GM19455 (cell line): ENCODE data around the gene TNNC1.

Experiments
- ATAC-seq: cut with Tn5 transposase; IDR thresholded peaks from one replicate; pipeline ENCODE4 v1.9.1; 2021; ENCODE audit not compliant: unreplicated experiment

TNNC1 gene

DNA sequence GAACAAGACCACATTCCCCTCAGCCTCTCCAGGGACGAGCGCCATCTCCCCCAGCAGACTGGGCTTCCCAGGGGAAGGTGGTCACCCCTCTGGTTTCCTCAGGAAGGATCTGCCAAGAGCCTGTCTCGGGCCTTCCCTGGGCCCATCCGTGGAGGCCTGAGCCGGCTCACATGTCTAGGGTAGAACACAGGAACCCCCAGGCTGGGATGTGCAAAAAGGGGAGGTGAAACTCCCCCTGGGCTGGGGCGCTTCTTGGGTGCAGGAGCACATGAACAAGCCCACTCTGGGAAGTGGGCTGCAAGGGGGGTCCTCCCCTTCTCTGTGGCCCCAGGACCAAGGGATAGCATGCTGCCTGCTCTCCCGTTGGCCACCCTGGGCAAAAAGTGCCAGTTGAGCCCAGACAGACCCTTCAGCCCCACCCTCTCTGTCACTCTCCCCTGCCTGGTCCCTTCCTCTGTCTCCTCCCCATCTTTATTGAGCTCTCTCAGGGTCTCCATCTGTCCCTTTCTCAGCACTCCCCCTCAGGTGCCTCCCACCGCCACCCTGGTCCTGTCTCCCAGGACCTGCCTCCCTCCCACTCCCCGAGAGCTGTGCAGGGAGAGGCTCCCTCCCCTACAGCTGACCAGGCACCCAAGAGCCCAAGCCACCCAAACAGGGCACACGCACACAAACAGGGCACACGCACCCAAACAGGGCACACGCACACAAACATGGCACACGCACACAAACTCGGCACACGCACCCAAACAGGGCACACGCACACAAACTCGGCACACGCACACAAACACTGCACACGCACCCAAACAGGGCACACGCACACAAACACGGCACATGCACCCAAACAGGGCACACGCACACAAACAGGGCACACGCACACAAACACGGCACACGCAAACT, 9.8 kb downstream of the TNNC1 start:
- no peak for ATAC-seq

GRCh38 chr3:52443268-52443610, 10.6 kb downstream of the TNNC1 start:
- ATAC-seq, result no peak

DNA sequence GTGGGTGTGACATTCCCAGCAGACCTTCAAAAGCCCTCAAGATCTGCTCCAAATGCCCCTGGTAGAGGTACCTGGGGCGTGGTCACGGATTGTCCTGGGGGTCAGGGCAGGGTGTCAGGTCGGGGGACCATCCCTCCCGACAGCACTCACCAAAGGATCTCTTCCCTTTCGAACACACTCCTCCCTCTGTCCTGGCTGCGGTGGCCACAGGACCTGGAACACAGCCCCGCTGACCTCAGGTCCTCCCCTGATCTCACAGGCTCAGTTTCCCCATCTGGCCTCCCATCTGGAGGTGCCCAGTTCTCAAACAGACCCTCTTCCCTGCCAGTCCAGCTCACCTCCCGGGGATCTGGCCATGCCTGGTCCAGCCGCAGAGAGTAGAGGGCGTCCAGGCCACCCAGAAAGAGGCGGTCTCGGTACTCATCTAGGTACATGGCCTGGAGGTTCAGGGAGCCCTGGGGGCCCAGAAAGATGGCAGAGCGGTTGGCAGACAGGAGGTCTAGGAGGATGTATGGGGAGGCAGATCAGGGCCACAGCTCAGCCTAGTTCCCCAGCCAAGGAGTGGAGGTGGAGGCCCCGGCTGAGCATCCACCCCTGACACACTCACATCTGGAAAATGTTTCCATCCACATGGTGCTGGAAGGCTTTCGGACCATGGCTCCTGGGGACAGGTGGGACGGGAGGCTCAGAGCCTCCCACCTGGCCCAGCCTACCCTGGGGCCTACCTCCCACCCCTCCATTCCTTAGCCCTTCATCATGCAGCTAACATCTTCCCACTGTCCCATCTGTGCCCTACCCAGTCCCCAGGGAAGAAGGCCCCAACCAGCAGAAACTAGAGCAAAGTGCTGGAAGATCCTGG, 11.2 kb downstream of the TNNC1 start:
- no peak for ATAC-seq

DNA sequence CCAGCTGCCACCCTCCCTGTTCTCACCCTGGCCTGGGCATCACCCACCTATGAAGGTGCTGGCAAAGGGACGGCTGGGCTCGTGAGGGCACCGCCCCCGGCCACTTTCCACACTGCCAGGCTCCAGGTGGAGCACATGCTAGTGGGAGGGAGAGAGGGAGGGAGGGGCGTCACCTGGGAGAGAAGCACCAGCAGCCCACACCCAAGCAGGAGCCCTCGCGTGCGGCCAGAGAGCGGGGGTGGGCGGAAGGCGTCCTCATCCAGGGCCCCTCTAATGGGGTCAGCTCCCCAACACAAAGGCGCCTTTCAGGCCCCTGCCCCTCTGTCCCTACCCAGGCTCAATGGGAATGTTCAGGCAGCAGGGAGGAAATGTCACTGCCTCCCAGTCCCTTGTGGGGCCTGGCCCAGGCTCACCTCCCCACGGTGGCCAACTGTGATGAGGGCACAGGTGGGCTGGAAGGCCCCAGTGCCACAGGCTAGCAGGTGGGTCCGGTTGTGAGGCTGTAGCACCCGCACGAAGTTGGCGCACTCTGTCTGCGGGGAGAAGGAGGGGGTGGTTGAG, 12.0 kb downstream of the TNNC1 start:
- ATAC-seq, result no peak

DNA sequence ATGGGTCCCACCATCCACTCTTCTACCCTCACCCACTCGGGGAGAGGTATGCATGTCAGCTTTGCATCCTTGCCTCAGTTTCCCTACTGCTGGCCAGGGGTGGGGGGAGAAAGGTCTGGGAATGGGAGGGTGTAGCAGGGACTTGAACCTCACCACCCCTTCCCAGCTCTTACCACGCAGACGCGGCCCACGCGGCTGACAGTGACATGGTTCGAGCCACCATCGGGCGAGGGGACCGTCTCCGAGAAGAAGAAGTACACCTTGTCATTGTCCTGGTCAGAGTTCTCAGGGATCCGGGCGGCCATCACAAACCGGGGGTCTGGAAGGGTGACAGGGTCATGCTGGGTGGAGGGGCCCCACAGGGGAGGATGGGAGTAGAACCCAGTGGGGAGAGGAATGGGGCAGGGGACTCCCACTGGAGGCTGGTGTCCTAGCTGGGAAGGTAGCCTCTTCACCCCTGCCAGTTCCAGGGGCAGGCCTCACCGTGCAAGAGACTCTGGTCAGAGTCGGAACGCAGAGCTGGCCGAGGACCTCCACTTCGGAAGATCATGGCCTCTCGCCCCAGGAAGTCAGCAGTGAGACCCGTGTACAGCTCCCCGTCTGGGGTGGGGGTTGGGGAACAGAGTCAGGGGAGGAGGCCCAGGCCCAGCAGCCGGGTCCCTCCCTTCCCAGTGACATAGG, 12.6 kb downstream of the TNNC1 start:
- ATAC-seq, result no peak

DNA sequence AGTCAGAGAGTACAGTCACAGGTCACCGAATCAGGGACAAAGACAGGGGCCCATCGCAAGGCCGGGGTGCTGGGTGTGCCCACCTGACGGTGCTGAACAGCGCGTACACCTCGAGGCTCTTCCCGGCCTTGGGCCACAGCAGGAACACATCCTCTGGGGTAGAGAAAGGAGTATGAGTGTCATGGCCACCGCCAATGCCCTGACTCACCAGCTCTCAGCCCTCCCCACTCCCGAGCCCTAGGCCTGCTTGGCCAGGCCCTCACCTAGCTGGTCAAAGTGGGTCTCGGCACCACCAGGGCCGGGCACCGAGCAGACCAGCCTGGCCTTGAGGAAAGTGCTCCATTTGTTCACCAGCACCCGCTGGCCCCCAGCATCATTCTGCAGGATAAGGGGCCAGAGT, 13.2 kb downstream of the TNNC1 start:
- no peak for ATAC-seq

DNA sequence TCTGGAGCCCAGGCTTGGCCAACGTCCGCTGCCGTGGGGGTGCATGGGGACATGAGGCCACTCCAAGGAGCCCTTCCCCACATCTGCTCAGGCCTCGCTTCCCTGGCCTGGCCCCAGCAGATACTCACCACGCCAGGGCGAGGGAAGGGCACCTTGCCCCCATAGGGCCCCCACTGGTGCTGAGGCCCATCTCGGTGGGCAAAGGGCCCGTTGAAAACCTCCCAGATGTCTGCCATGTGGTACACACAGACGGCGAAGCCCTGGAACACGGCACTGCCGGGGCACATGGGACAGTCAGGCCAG, 13.6 kb downstream of the TNNC1 start:
- no peak for ATAC-seq

DNA sequence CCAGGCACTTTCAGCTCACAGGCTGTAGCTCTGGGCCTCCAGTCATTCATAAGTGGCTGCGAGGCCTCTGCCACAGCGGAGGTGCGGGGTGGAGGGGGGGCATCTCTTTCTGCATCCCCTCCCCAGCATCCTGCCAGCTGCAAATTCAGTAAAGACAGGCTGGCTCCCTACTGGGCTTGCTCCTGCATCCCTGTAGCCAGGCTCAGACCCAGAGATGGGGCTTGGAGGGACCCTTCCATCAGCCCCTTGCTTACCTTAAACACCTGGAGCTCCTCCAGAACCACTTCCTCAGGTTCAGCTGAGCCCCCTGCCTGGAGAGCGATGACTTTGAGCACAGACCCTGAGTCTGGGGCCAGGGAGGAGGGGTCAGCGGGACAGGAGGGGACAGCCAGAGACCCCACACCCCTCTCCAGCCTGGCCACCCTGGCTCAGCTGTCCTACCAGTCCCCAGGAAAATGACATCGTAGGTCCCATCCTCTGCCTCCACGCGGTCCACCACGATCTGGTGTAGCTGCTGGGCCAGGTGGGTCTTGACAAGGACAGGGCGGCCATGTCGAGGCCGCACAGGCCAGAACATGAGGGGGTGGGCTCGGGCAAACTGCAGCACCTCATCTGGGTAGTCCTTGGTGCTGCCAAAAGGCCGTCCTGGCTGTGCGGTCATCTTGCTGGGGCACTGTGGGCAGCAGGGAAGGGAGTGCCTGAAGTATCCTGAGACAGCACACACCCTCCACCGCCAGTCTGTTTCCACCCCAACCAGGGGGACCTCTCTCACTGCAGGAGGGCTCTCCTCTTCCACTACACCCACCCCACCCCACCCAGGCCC, 14.2 kb downstream of the TNNC1 start:
- ATAC-seq, result no peak

- ATAC-seq, result no peak
Measured at GRCh38 chr3:52438579-52439425, 15.0 kb downstream of the TNNC1 start.

- no peak for ATAC-seq
Measured at GRCh38 chr3:52438104-52438376, 15.8 kb downstream of the TNNC1 start.

GRCh38 chr3:52437326-52438103, 16.3 kb downstream of the TNNC1 start:
- ATAC-seq, result no peak

DNA sequence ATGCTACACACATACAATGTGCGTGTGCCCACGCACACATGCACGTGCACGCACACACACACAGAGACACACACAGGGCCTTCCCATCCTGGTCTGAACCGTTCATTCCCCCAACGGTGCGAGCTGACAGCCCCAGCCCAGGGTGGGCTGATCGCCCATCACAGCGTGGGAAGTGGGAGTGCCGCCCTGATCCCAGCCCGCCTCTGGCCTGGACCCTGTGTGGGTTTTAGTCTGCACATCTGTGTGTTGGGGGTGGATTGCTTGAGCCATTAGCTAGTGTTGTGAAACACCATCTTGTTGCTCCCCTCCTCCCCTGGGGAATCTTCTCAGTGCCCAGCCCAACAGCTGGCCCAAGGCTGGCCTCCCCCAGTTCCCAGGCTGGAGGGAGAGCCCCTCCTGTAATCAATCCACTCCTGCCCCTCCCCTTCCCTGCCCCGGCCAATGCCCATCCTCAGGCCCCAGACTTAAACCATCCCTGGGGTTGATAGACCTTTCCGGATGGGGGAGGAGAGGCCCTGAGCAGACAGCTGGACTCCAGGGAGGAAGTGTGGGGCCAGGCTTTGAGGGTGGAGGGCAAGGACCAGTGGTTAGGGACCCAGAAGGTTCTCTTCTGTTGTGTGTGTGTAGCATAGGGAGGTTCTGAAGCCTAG, 17.2 kb downstream of the TNNC1 start:
- ATAC-seq, result no peak

- no peak for ATAC-seq
Measured at GRCh38 chr3:52435246-52436101, 18.4 kb downstream of the TNNC1 start.

DNA sequence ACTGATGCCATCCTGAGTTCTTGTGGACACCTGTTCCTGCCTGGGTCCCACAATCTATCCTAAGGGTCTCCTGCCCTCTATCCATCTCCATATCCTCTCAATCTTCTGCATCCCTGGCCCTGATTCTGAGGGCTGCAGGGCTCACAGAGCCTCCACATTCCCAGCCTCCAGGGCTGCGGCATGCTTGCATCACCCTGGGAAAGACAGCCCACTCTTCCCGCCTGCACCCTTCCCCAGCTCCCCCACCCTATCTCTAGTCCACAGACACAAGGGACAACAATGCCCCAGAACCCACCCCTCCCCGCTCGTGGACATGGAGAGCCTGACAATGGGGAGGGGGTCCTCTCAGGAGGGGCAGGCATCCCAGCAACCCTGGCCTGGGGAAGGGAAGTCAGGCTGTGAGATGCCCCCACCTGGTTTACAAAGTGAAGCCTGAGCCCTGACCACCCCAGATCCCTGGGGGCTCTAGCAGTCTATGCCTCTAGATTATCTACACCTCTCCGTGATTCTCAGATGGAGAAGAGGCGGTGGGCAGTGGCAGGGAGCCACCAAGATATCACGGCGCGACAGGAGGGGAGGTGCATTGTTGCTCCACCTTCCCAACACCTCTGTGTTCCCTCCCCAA, 19.2 kb downstream of the TNNC1 start:
- no peak for ATAC-seq

DNA sequence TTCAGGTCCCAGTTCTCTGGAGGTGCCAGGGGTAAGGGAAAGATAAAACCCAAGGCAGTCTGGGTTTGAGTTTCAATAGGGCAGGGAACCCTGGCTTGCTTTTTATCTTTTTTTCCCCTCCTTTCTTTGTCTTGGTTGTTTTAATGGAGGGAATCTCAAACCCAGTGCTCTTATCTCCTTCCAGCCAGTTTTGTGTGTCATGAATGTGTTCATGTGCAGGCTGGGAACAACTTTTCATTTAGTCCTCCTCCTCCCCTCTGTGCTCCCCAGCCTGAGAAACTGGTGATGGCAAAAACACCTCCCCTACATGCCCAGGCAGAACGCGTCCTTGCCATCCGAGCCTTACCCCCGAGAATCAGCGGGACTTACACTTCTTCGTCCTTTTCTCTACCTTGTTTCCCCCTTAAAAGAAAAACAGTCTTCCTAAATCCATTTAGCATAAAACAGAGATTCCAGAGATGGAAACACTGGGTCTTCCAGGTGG, 19.8 kb downstream of the TNNC1 start:
- ATAC-seq, result no peak

- no peak for ATAC-seq
Measured at GRCh38 chr3:52433328-52433995, 20.4 kb downstream of the TNNC1 start.

- no peak for ATAC-seq
Measured at GRCh38 chr3:52432691-52433141, 21.1 kb downstream of the TNNC1 start.
